Large intestine (tissue), 3 donors: ENCODE results near the gene TSPAN5. TPM values are rescaled to one million over a fixed set of nuclear protein-coding genes. Genes with fewer than 3 reads are reported as not detected.

ENCODE experiments used
- DNase-seq, 2 donors: peaks; one replicate each; pipeline versions ENCODE4 v3.0.0 to v3.0.0-alpha.2; 2013
- H3K27ac ChIP-seq: one replicate; pipeline ENCODE4 v1.5.1; 2013; ENCODE audit warnings: low read length
- H3K27me3 ChIP-seq: 2 replicates; pipeline ENCODE4 v1.6.1; 2013; ENCODE audit warnings: low read length; ENCODE audit not compliant: control insufficient read depth, insufficient read depth
- H3K36me3 ChIP-seq: 2 replicates; pipeline ENCODE4 v1.6.1; 2013; ENCODE audit warnings: low read length; ENCODE audit not compliant: control insufficient read depth, insufficient read depth
- H3K4me1 ChIP-seq: one replicate; pipeline ENCODE4 v1.6.1; 2013; ENCODE audit warnings: low read length; ENCODE audit not compliant: control insufficient read depth, insufficient read depth
- H3K4me3 ChIP-seq: one replicate; pipeline ENCODE4 v1.5.1; 2013; ENCODE audit warnings: low read length
- H3K9me3 ChIP-seq: one replicate; pipeline ENCODE4 v1.6.1; 2013; ENCODE audit warnings: mild to moderate bottlenecking, low read depth, low read length, moderate library complexity; ENCODE audit not compliant: control insufficient read depth
- WGBS: methylation state at CpG from one replicate; pipeline ENCODE4 v1.1.5; 2013; ENCODE audit warnings: low lambda C conversion rate; ENCODE audit not compliant: insufficient coverage; 5-methylcytosine and 5-hydroxymethylcytosine counted together
- polyA plus RNA-seq: library from polyadenylated mRNA; unstranded; fragments of 120-200 nt; gene quantifications from one replicate; pipeline ENCODE4 v1.2.1, GENCODE V29; 2013

The TSPAN5 gene
- polyA plus RNA-seq, 1 donor, result 9.9 TPM

- H3K36me3 ChIP-seq, result no peaks in the 10 kb centered on the region
- WGBS, result no CpG with 5 or more reads among the region's 3 CpGs
- DNase-seq, result no peak
- peaks cover 5% of the 10 kb centered on the region for H3K9me3 ChIP-seq
- H3K27ac ChIP-seq, result no peak overlapping the region
- no peak overlapping the region for H3K4me3 ChIP-seq
- no peaks in the 10 kb centered on the region for H3K4me1 ChIP-seq
- H3K27me3 ChIP-seq, result no peaks in the 10 kb centered on the region
Measured at GRCh38 chr4:98601708-98602107, 56.7 kb downstream of the TSPAN5 start.

GRCh38 chr4:98599617-98600205 is 58.7 kb downstream of the TSPAN5 start:
- Histone ChIP-seq H3K27ac (no peak overlapping the region), H3K4me1 (no peaks in the 10 kb centered on the region), H3K36me3 (no peaks in the 10 kb centered on the region), H3K4me3 (no peak overlapping the region), H3K9me3 (peaks cover 5% of the 10 kb centered on the region), H3K27me3 (no peaks in the 10 kb centered on the region)
- no peak for DNase-seq
- no CpG with 5 or more reads among the region's 2 CpGs for WGBS

DNA sequence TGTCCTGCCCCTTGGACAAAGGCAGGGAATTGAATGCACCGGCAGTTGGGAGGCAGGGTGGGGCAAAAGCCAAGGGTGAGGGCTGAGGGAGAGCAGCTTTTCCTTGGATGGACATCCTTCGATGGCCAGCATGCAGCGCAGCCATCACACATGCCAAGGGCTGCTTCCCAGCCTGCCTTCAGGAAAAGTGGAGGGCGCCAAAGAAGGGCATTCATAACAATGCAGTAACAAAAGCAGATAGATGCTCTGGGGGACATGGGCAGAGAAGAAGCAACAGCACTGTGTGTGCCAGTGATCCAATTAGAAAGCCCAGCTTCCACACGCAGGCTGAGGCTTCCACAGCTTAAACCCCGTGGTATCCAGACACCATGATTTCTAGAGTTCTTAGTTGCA is 71.5 kb downstream of the TSPAN5 start:
- no peak overlapping the region for H3K27ac ChIP-seq
- H3K4me1 ChIP-seq, result no peaks in the 10 kb centered on the region
- WGBS, result no CpG with 5 or more reads among the region's 6 CpGs
- H3K27me3 ChIP-seq, result no peaks in the 10 kb centered on the region
- no peak for DNase-seq
- H3K36me3 ChIP-seq, result no peaks in the 10 kb centered on the region
- no peak overlapping the region for H3K4me3 ChIP-seq
- no peaks in the 10 kb centered on the region for H3K9me3 ChIP-seq

DNA sequence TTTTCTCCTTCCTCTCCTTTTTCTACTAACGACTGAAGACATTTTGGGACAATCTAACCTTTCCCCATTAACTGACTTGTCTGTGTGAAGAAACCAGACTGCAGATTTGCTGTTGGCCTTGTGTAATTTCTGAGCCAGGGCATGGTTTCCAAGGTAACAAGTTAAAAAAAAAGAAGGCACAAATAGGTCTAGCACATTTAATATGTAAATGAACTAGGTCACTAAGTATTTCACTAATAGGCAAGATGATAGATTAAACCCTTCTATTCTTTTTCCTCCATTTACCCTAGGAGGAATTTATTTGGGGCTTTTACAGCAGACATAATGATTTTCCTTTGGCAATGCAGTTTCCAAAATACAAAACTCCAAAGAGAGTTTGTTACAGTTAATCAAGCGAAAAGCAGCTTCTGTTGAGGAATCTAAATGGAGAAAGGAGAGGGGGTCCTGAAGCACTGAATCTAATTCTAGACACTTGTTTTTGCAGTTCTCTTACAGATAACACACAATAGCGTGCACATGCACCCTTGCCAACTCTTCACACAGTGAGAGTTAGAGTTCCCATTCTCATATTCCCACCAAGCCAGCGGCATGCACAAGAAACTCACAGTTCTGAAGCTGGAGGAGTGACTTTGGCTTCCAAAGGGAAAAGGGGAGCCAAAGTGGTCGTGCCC is 72.0 kb downstream of the TSPAN5 start:
- H3K4me1 ChIP-seq, result no peaks in the 10 kb centered on the region
- no peak for DNase-seq
- H3K27ac ChIP-seq, result no peak overlapping the region
- no peak overlapping the region for H3K4me3 ChIP-seq
- 73% methylated on average over 2 of the region's 5 CpGs for WGBS
- H3K36me3 ChIP-seq, result no peaks in the 10 kb centered on the region
- no peaks in the 10 kb centered on the region for H3K27me3 ChIP-seq
- H3K9me3 ChIP-seq, result no peaks in the 10 kb centered on the region

DNA sequence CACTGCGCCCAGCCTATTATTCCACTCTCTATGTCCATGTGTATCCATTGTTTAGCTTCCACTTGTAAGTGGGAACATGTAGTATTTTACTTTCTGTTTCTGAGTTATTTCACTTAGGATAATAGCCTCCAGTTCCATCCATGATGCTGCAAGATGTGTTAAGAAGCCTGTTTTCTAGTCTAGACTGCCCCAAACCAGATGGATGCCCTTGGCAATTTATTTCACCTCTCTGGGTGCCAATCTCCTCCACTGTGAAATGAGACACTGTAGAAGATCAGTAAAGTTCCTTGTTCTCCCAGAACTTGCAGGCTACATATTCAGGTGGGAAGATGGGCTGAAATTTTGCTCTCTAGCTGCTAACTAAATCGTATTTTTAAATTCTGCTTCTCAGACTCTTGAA is 72.8 kb downstream of the TSPAN5 start:
- no peaks in the 10 kb centered on the region for H3K4me1 ChIP-seq
- WGBS, result 100% methylated on average over 1 of the region's 2 CpGs
- H3K36me3 ChIP-seq, result no peaks in the 10 kb centered on the region
- H3K4me3 ChIP-seq, result no peak overlapping the region
- H3K27ac ChIP-seq, result no peak overlapping the region
- no peak for DNase-seq
- no peaks in the 10 kb centered on the region for H3K9me3 ChIP-seq
- no peaks in the 10 kb centered on the region for H3K27me3 ChIP-seq

- Histone ChIP-seq H3K36me3 (no peaks in the 10 kb centered on the region), H3K4me1 (no peaks in the 10 kb centered on the region), H3K27ac (no peak overlapping the region), H3K9me3 (no peaks in the 10 kb centered on the region), H3K4me3 (no peak overlapping the region), H3K27me3 (no peaks in the 10 kb centered on the region)
- 80% methylated on average over 1 of the region's 1 CpG for WGBS
- DNase-seq, result no peak
Measured at GRCh38 chr4:98584265-98584664, 74.1 kb downstream of the TSPAN5 start.

- no CpG with 5 or more reads among the region's 4 CpGs for WGBS
- Histone ChIP-seq H3K4me3 (no peak overlapping the region), H3K27ac (no peak overlapping the region)
Measured at GRCh38 chr4:98583265-98583664, 75.1 kb downstream of the TSPAN5 start.

GRCh38 chr4:98581126-98581525 is 77.3 kb downstream of the TSPAN5 start:
- no peaks in the 10 kb centered on the region for H3K36me3 ChIP-seq
- H3K27ac ChIP-seq, result no peak overlapping the region
- whole genome bisulfite sequencing, result 100% methylated on average over 1 of the region's 3 CpGs
- no peaks in the 10 kb centered on the region for H3K4me1 ChIP-seq
- no peak for DNase-seq
- H3K27me3 ChIP-seq, result no peaks in the 10 kb centered on the region
- H3K9me3 ChIP-seq, result no peaks in the 10 kb centered on the region
- H3K4me3 ChIP-seq, result no peak overlapping the region

More at GRCh38 chr4:98583265-98583664, 75.1 kb downstream of the TSPAN5 start:
- H3K4me1 ChIP-seq, result no peaks in the 10 kb centered on the region
- H3K36me3 ChIP-seq, result no peaks in the 10 kb centered on the region
- no peak for DNase-seq
- H3K9me3 ChIP-seq, result no peaks in the 10 kb centered on the region
- no peaks in the 10 kb centered on the region for H3K27me3 ChIP-seq

- Histone ChIP-seq H3K27ac (no peak overlapping the region), H3K4me1 (no peaks in the 10 kb centered on the region), H3K27me3 (no peaks in the 10 kb centered on the region), H3K9me3 (no peaks in the 10 kb centered on the region), H3K36me3 (no peaks in the 10 kb centered on the region), H3K4me3 (no peak overlapping the region)
- no CpG with 5 or more reads among the region's 2 CpGs for WGBS
- DNase-seq, result no peak
Measured at GRCh38 chr4:98577956-98578355, 80.5 kb downstream of the TSPAN5 start.

GRCh38 chr4:98574816-98575215 is 83.6 kb downstream of the TSPAN5 start:
- DNase-seq, result no peak
- no peak overlapping the region for H3K4me3 ChIP-seq
- no peak overlapping the region for H3K27ac ChIP-seq
- H3K4me1 ChIP-seq, result no peaks in the 10 kb centered on the region
- no peaks in the 10 kb centered on the region for H3K27me3 ChIP-seq
- no CpG with 5 or more reads among the region's 4 CpGs for WGBS
- no peaks in the 10 kb centered on the region for H3K9me3 ChIP-seq
- H3K36me3 ChIP-seq, result no peaks in the 10 kb centered on the region

DNA sequence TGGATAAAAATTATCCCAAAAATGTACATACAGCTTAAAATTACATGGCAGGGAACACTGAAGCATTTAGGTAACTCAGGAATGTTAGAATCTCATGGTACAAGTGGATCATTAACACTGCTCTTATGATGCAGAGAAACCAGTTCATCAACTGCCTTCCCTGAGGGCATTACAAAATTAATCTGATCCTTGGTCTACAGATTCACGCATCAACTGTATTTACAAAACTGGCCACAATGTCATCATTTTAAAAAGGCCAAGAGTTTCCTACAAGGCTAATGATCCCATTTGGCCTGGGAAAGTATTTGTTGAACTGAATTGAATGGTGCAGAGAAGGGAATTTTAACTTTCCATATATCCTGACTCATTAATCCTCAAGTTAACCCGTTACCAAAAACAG is 84.6 kb downstream of the TSPAN5 start:
- DNase-seq, result no peak
- no peak overlapping the region for H3K27ac ChIP-seq
- no peaks in the 10 kb centered on the region for H3K36me3 ChIP-seq

More for the DNA sequence above, 84.6 kb downstream of the TSPAN5 start:
- no peak overlapping the region for H3K4me3 ChIP-seq
- WGBS, result no CpG with 5 or more reads among the region's 2 CpGs
- peaks cover 2% of the 10 kb centered on the region for H3K4me1 ChIP-seq
- no peaks in the 10 kb centered on the region for H3K9me3 ChIP-seq
- no peaks in the 10 kb centered on the region for H3K27me3 ChIP-seq
